Fibroblast of lung (primary cell): ENCODE data around the gene CYP2A13. TPM values are rescaled to one million over a fixed set of nuclear protein-coding genes. Genes with fewer than 3 reads are reported as not detected.
"Not testable (repeated sequence)": the region's sequence is repeated elsewhere in the genome, so short reads cannot be mapped to it uniquely, and the experiment has no call there.

Experiments used
- DNase-seq, 2 donors: peaks; one replicate each; pipeline versions ENCODE4 v3.0.0 to v3.0.0-alpha.2; 2010; ENCODE audit warnings: low read depth in 2 of 2
- H2AFZ ChIP-seq: 2 replicates; pipeline ENCODE4 v1.5.1; 2012; ENCODE audit warnings: low read length, control low read depth, inconsistent platforms
- H3K27ac ChIP-seq: 2 replicates; pipeline ENCODE4 v1.5.1; 2011; ENCODE audit warnings: low read length, control low read depth; ENCODE audit not compliant: insufficient read depth
- H3K27me3 ChIP-seq: 2 replicates; pipeline ENCODE4 v1.5.1; 2011; ENCODE audit warnings: mild to moderate bottlenecking, low read length; ENCODE audit not compliant: control insufficient read depth, insufficient read depth
- H3K36me3 ChIP-seq: 2 replicates; pipeline ENCODE4 v1.5.1; 2011; ENCODE audit warnings: low read length; ENCODE audit not compliant: control insufficient read depth, insufficient read depth
- H3K4me1 ChIP-seq: 2 replicates; pipeline ENCODE4 v1.5.1; 2011; ENCODE audit warnings: low read length; ENCODE audit not compliant: control insufficient read depth, insufficient read depth; ENCODE audit errors: extremely low read depth
- H3K4me2 ChIP-seq: 2 replicates; pipeline ENCODE4 v1.5.1; 2011; ENCODE audit warnings: low read length, control low read depth; ENCODE audit not compliant: insufficient read depth; ENCODE audit errors: extremely low read depth
- H3K4me3 ChIP-seq, 4 experiments: fragments of 200-600 bp in 1 of 4; sonication (generic) in 1 of 4; replicated peaks in 1 of 4; 2 replicates each; pipeline ENCODE4 v1.5.1; 2011 to 2016; ENCODE audit warnings: low read length in 4 of 4, low read depth in 3 of 4, mild to moderate bottlenecking in 3 of 4, control low read depth in 2 of 4, inconsistent platforms in 1 of 4, mixed read lengths in 1 of 4; ENCODE audit not compliant: insufficient read depth in 1 of 4; ENCODE audit errors: control extremely low read depth in 1 of 4
- H3K79me2 ChIP-seq: 2 replicates; pipeline ENCODE4 v1.5.1; 2012; ENCODE audit warnings: mild to moderate bottlenecking, low read length, inconsistent platforms; ENCODE audit not compliant: control insufficient read depth, insufficient read depth
- H3K9ac ChIP-seq: 2 replicates; pipeline ENCODE4 v1.5.1; 2011; ENCODE audit warnings: mild to moderate bottlenecking, low read length, control low read depth; ENCODE audit not compliant: insufficient read depth
- H3K9me3 ChIP-seq: 2 replicates; pipeline ENCODE4 v1.5.1; 2012; ENCODE audit warnings: low read depth, low read length; ENCODE audit not compliant: control insufficient read depth, insufficient read depth
- H4K20me1 ChIP-seq: 2 replicates; pipeline ENCODE4 v1.5.1; 2011; ENCODE audit warnings: low read length; ENCODE audit not compliant: control insufficient read depth, insufficient read depth; ENCODE audit errors: extremely low read depth
- CTCF ChIP-seq, 2 donors: IDR thresholded peaks in 1 of 2; conservative IDR thresholded peaks in 1 of 2; 1 replicate in 1 of 2; 2 replicates in 1 of 2; pipeline ENCODE4 v1.5.1; 2011 to 2012; ENCODE audit warnings: low read length in 2 of 2, control low read depth in 1 of 2, inconsistent platforms in 1 of 2, low read depth in 1 of 2, mild to moderate bottlenecking in 1 of 2
- EZH2 ChIP-seq: IDR thresholded peaks from 2 replicates; pipeline ENCODE4 v1.5.1; 2012; ENCODE audit warnings: low read length, control low read depth, mild to moderate bottlenecking; ENCODE audit errors: missing control alignments
- polyA plus RNA-seq, 2 donors: library from polyadenylated mRNA; depleted of rRNA in 1 of 2; stranded (reverse) in 1 of 2; unstranded in 1 of 2; fragments of >200 nt; gene quantifications; 2 replicates each; pipeline ENCODE4 v1.2.1, GENCODE V29; 2011 to 2012; ENCODE audit warnings: missing spikeins in 1 of 2
- total RNA-seq: library from RNA; depleted of rRNA; stranded (reverse); fragments of >200 nt; gene quantifications from 2 replicates; pipeline ENCODE4 v1.2.1, GENCODE V29; 2014

Gene CYP2A13
- total and polyA plus RNA-seq, 2 donors (not counting 1 experiment from before 2014, with no cell fraction given): not detected

GRCh38 chr19:41112728-41113290 is 24.6 kb downstream of the CYP2A13 start:
- Histone ChIP-seq H3K27ac (no peak overlapping the region), H3K9me3 (no peaks in the 10 kb centered on the region), H3K4me3 (no peak overlapping the region), H3K79me2 (no peaks in the 10 kb centered on the region), H3K27me3 (no peaks in the 10 kb centered on the region), H3K36me3 (no peaks in the 10 kb centered on the region), H3K9ac (no peak overlapping the region), H3K4me1 (no peaks in the 10 kb centered on the region), H3K4me2 (no peak overlapping the region), H4K20me1 (no peaks in the 10 kb centered on the region), H2AFZ (no peak overlapping the region)
- TF ChIP-seq CTCF (conservative IDR thresholded peaks at IDR 0.05 in 1 of 2, IDR thresholded peaks at IDR 0.05 in 1 of 2; ENCODE audit: low read depth in 1 of 2, low read length in 2 of 2) (no peak), EZH2 (no peak)
- DNase-seq: no peak

GRCh38 chr19:41114132-41114531 is 25.9 kb downstream of the CYP2A13 start, which contains the start of gene CYP2F1:
TSS of gene CYP2F1 (plus strand) at chr19:41114432. CDS start at chr19:41116189, 1,757 bp downstream.
- H3K36me3 ChIP-seq: no peaks in the 10 kb centered on the region
- H4K20me1 ChIP-seq: no peaks in the 10 kb centered on the region
- TF ChIP-seq EZH2: no peak
- TF ChIP-seq CTCF (conservative IDR thresholded peaks at IDR 0.05 in 1 of 2, IDR thresholded peaks at IDR 0.05 in 1 of 2; ENCODE audit: low read depth in 1 of 2, low read length in 2 of 2): no peak
- DNase-seq: no peak
- no peaks in the 10 kb centered on the region for H3K79me2 ChIP-seq
- no peaks in the 10 kb centered on the region for H3K9me3 ChIP-seq
- H3K4me3 ChIP-seq: no peak within 1 kb of the TSS
- no peak within 1 kb of the TSS for H3K9ac ChIP-seq
- H3K27me3 ChIP-seq: no peaks in the 10 kb centered on the region
- H2AFZ ChIP-seq: no peak within 1 kb of the TSS
- no peak within 1 kb of the TSS for H3K4me2 ChIP-seq
- no peak within 1 kb of the TSS for H3K27ac ChIP-seq
- no peaks in the 10 kb centered on the region for H3K4me1 ChIP-seq

GRCh38 chr19:41116261-41116660 is 28.0 kb downstream of the CYP2A13 start:
- H3K4me2 ChIP-seq: no peak overlapping the region
- no peaks in the 10 kb centered on the region for H3K36me3 ChIP-seq
- H3K27me3 ChIP-seq: no peaks in the 10 kb centered on the region
- DNase-seq: no peak
- H3K4me3 ChIP-seq: no peak overlapping the region
- no peak overlapping the region for H3K9ac ChIP-seq
- TF ChIP-seq EZH2 (no peak), CTCF (conservative IDR thresholded peaks at IDR 0.05 in 1 of 2, IDR thresholded peaks at IDR 0.05 in 1 of 2; ENCODE audit: low read depth in 1 of 2, low read length in 2 of 2) (no peak)
- H3K27ac ChIP-seq: no peak overlapping the region
- H4K20me1 ChIP-seq: no peaks in the 10 kb centered on the region
- no peaks in the 10 kb centered on the region for H3K79me2 ChIP-seq
- H3K4me1 ChIP-seq: no peaks in the 10 kb centered on the region
- H3K9me3 ChIP-seq: no peaks in the 10 kb centered on the region
- no peak overlapping the region for H2AFZ ChIP-seq

- not testable (repeated sequence) for H3K9me3 ChIP-seq, DNase-seq, H3K4me1 ChIP-seq, H3K27me3 ChIP-seq, H2AFZ ChIP-seq, H3K4me3 ChIP-seq, H3K4me2 ChIP-seq, H4K20me1 ChIP-seq, H3K9ac ChIP-seq, H3K36me3 ChIP-seq, H3K79me2 ChIP-seq, H3K27ac ChIP-seq
Observed at GRCh38 chr19:41120929-41121911, 33.0 kb downstream of the CYP2A13 start.
